ENCODE measurements around the gene CMKLR1. TPM values are rescaled to one million over a fixed set of nuclear protein-coding genes. Genes with fewer than 3 reads are reported as not detected.

The CMKLR1 gene
- total RNA-seq, 2 donors from 2014 or later = not detected

- H3K27me3 Mint-ChIP-seq (ENCODE audit: insufficient read depth) = no peaks in the 10 kb centered on the region
- no peak overlapping the region for H3K9ac ChIP-seq (ENCODE audit: extremely low read depth, low read length, poor library complexity, severe bottlenecking)
- H3K9me3 Mint-ChIP-seq = peaks cover 2% of the 10 kb centered on the region
- H3K9me3 ChIP-seq (ENCODE audit: control insufficient read depth, low read length) = peaks cover 3% of the 10 kb centered on the region
- H3K27ac Mint-ChIP-seq = no peak overlapping the region
- TF ChIP-seq, protein P1, sequence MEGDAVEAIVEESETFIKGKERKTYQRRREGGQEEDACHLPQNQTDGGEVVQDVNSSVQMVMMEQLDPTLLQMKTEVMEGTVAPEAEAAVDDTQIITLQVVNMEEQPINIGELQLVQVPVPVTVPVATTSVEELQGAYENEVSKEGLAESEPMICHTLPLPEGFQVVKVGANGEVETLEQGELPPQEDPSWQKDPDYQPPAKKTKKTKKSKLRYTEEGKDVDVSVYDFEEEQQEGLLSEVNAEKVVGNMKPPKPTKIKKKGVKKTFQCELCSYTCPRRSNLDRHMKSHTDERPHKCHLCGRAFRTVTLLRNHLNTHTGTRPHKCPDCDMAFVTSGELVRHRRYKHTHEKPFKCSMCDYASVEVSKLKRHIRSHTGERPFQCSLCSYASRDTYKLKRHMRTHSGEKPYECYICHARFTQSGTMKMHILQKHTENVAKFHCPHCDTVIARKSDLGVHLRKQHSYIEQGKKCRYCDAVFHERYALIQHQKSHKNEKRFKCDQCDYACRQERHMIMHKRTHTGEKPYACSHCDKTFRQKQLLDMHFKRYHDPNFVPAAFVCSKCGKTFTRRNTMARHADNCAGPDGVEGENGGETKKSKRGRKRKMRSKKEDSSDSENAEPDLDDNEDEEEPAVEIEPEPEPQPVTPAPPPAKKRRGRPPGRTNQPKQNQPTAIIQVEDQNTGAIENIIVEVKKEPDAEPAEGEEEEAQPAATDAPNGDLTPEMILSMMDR (conservative IDR thresholded peaks at IDR 0.05) = no peak
- H3K27ac ChIP-seq (ENCODE audit: low read depth, low read length) = no peak overlapping the region
- peaks cover 4% of the 10 kb centered on the region for H3K4me1 ChIP-seq (ENCODE audit: control insufficient read depth, insufficient read depth, low read length)
- no peak overlapping the region for H3K4me3 ChIP-seq (ENCODE audit: low read length)
- 87 to 100% methylated on average over 2 of the region's 2 CpGs for WGBS, 2 experiments (ENCODE audit: insufficient coverage in 1 of 2, insufficient read length in 1 of 2)
- no peak overlapping the region for H3K4me3 Mint-ChIP-seq
- no peaks in the 10 kb centered on the region for H3K27me3 ChIP-seq (ENCODE audit: control insufficient read depth, insufficient read depth, low read length, poor library complexity, severe bottlenecking)
- H3K36me3 ChIP-seq (ENCODE audit: control insufficient read depth, insufficient read depth, low read length) = no peaks in the 10 kb centered on the region
- no peak for DNase-seq
- H3K4me1 Mint-ChIP-seq = no peaks in the 10 kb centered on the region
- no peaks in the 10 kb centered on the region for H3K36me3 Mint-ChIP-seq (ENCODE audit: low read depth)
Observed at GRCh38 chr12:108355069-108355468, 16.0 kb upstream of the CMKLR1 start.

- H3K27me3 ChIP-seq (ENCODE audit: control insufficient read depth, insufficient read depth, low read length, poor library complexity, severe bottlenecking) = no peaks in the 10 kb centered on the region
- Mint-ChIP-seq H3K27me3 (ENCODE audit: insufficient read depth) (no peaks in the 10 kb centered on the region), H3K4me1 (no peaks in the 10 kb centered on the region), H3K4me3 (no peak overlapping the region), H3K27ac (no peak overlapping the region), H3K9me3 (peaks cover 7% of the 10 kb centered on the region), H3K36me3 (ENCODE audit: low read depth) (no peaks in the 10 kb centered on the region)
- H3K4me1 ChIP-seq (ENCODE audit: control insufficient read depth, insufficient read depth, low read length) = no peaks in the 10 kb centered on the region
- TF ChIP-seq, protein P1 (conservative IDR thresholded peaks at IDR 0.05) = no peak
- H3K27ac ChIP-seq (ENCODE audit: low read depth, low read length) = no peak overlapping the region
- no peak overlapping the region for H3K4me3 ChIP-seq (ENCODE audit: low read length)
- no peak overlapping the region for H3K9ac ChIP-seq (ENCODE audit: extremely low read depth, low read length, poor library complexity, severe bottlenecking)
- H3K36me3 ChIP-seq (ENCODE audit: control insufficient read depth, insufficient read depth, low read length) = no peaks in the 10 kb centered on the region
- H3K9me3 ChIP-seq (ENCODE audit: control insufficient read depth, low read length) = peaks cover 6% of the 10 kb centered on the region
- DNase-seq = no peak
Observed at GRCh38 chr12:108352591-108352990, 13.5 kb upstream of the CMKLR1 start.

GRCh38 chr12:108350511-108350910 is 11.4 kb upstream of the CMKLR1 start:
- Histone ChIP-seq H3K9ac (ENCODE audit: extremely low read depth, low read length, poor library complexity, severe bottlenecking) (no peak overlapping the region), H3K4me1 (ENCODE audit: control insufficient read depth, insufficient read depth, low read length) (no peaks in the 10 kb centered on the region), H3K27me3 (ENCODE audit: control insufficient read depth, insufficient read depth, low read length, poor library complexity, severe bottlenecking) (no peaks in the 10 kb centered on the region), H3K36me3 (ENCODE audit: control insufficient read depth, insufficient read depth, low read length) (no peaks in the 10 kb centered on the region), H3K27ac (ENCODE audit: low read depth, low read length) (no peak overlapping the region), H3K9me3 (ENCODE audit: control insufficient read depth, low read length) (peaks cover 6% of the 10 kb centered on the region), H3K4me3 (ENCODE audit: low read length) (no peak overlapping the region)
- Mint-ChIP-seq H3K36me3 (ENCODE audit: low read depth) (no peaks in the 10 kb centered on the region), H3K9me3 (peaks cover 7% of the 10 kb centered on the region), H3K4me3 (no peak overlapping the region), H3K27me3 (ENCODE audit: insufficient read depth) (no peaks in the 10 kb centered on the region), H3K27ac (no peak overlapping the region), H3K4me1 (no peaks in the 10 kb centered on the region)
- TF ChIP-seq, protein P1 (conservative IDR thresholded peaks at IDR 0.05) = no peak
- WGBS, 2 experiments (ENCODE audit: insufficient coverage in 1 of 2, insufficient read length in 1 of 2) = 92 to 100% methylated on average over 2 of the region's 3 CpGs
- no peak for DNase-seq
